ENCODE results near the gene PIM3.
"Not testable (repeated sequence)": the region's sequence is repeated elsewhere in the genome, so short reads cannot be mapped to it uniquely, and the experiment has no call there.

PIM3 gene

DNA sequence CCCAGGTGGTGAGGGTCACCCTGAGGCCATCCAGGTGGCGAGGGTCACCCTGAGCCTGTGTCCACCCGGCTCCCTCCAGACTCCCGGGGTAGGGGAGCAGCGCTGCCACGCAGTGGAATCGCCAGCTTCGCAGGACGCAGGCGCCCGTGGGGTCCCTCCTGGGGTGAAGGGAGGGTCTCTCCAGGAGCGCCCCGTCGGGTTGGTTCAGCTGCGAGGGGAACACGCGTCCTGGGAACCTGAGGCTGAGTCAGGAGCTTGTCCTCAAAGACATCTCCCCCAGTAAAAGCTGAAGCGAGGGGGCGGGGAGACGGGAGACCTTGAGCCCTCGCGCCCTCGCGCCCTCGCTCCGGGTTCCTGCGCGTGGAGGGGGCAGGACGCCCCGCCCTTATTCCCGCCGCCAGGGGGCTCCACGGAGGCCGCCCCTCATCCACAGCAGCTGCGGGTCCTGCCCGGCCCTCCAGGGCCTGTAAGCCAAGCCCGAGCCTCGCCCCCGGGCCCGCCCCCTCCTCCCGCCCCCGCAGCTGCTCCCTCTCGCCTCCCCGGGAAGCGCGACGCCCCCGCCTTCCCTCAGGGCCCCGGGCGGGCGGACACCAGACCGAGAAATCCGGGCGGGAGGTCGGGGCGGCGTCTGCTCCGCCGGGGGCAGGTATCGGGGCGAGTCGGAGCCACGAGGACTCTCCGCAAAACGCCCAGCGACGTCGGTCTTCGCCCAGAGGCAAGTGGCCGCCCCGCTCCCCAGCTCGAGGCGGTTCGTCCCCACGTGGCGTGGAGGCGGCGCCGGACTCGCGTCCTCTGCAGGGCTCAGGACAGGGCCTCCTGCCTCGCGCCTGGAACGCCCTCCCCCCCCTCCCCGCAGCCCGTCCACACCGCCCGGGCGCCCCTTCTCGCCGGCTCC, 22.8 kb downstream of the PIM3 start:
- no peak for DNase-seq (ENCODE audit: low read depth in 2 of 2)

- no peak for DNase-seq (ENCODE audit: low read depth in 2 of 2)
These were observed 25.8 kb downstream of the PIM3 start for GRCh38 chr22:49986325-49986724.

DNA sequence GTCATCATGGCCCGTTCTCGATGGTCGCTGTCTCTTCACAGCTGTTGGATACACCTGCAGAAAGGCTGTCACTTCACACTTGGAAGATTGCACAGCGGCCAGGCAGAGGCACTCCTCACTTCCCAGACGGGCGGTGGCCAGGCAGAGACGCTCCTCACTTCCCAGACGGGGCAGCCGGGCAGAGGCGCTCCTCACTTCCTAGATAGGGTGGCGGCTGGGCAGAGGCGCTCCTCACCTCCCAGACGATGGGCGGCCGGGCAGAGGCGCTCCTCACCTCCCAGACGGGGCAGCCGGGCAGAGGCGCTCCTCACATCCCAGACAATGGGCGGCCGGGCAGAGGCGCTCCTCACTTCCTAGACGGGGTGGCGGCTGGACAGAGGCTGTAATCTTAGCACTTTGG, 29.3 kb downstream of the PIM3 start:
- DNase-seq (ENCODE audit: low read depth in 2 of 2), result not testable (repeated sequence)

DNA sequence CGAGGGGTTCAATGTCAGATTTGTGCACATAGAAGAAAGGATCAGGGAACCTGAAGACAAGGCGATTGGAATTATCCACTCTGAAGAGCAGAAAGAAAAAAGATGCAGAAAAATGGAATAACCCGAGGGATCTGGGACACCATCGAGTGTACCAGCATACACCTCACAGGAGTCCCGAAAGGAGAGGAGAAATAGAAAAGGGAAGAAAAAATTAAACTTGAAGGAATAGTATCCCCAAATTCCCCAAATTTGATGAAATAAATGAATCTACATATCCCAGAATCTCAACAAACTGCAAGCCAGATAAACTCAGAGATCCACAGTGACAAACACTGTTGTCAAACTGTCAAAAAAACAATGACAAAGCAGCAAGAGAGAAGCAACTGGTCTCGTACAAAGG, 30.6 kb downstream of the PIM3 start:
- no peak for DNase-seq (ENCODE audit: low read depth in 2 of 2)

- DNase-seq (ENCODE audit: low read depth in 2 of 2), result no peak
These were observed 31.4 kb downstream of the PIM3 start for GRCh38 chr22:49991907-49992533.

DNA sequence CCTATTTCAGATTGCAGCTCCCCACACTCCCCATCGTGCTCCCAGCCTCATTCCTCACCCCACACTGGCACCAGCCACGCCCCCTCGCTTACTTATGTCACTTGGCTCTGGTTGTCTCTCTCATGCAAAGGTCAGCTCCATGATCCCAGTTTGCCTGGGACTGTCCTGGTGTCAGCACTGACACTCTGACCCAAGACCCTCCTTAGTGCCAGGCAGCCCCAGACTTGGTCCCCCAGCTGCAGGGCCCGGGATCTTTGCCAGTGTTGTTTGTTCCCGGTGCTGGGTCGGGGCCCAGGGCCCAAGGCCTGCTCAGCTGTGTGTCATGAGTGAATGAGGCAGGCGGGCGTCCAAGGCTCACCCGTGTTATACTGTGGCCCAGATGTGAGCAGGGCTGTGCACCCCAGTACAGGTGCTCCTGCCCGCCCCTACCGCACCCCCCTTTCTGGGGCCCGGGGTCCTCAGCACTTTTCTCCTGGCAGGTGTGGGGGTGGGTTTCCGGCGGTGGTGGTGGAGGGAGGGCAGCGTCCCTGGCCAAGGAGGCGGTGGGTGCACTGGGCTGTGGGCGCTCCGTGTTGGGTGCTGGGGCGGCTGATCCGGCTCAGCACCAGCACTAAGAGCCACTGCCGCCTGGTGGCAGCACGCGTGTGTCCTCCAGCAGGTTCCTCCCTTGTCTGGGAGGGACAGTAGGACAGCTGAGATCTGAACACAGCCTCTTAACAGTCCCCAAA, 32.5 kb downstream of the PIM3 start:
- DNase-seq (ENCODE audit: low read depth in 2 of 2), result no peak

GRCh38 chr22:49993649-49994360, 33.2 kb downstream of the PIM3 start:
- DNase-seq (ENCODE audit: low read depth in 2 of 2), result no peak

GRCh38 chr22:49994361-49995040, 33.9 kb downstream of the PIM3 start:
- no peak for DNase-seq (ENCODE audit: low read depth in 2 of 2)

DNA sequence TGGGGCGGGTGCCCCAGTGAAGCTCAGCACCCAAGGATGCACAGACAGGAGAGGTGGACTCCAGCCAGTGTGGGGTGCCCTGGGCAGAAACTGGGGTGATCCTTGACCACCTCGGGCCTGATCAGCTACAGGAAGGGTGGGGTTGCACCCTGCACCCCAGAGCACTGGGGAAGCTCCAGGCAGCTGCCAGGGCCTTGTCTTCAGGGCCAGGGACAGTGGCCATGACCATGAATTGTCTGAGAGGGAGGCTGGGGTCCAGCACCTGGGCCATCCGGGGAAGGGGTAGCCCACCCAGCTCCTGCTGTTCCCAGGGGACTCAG, 34.4 kb downstream of the PIM3 start:
- DNase-seq (ENCODE audit: low read depth in 2 of 2), result no peak

- no peak for DNase-seq (ENCODE audit: low read depth in 2 of 2)
These were observed 35.0 kb downstream of the PIM3 start for GRCh38 chr22:49995361-49996118.

GRCh38 chr22:49996119-49996517, 35.5 kb downstream of the PIM3 start:
- no peak for DNase-seq (ENCODE audit: low read depth in 2 of 2)

DNA sequence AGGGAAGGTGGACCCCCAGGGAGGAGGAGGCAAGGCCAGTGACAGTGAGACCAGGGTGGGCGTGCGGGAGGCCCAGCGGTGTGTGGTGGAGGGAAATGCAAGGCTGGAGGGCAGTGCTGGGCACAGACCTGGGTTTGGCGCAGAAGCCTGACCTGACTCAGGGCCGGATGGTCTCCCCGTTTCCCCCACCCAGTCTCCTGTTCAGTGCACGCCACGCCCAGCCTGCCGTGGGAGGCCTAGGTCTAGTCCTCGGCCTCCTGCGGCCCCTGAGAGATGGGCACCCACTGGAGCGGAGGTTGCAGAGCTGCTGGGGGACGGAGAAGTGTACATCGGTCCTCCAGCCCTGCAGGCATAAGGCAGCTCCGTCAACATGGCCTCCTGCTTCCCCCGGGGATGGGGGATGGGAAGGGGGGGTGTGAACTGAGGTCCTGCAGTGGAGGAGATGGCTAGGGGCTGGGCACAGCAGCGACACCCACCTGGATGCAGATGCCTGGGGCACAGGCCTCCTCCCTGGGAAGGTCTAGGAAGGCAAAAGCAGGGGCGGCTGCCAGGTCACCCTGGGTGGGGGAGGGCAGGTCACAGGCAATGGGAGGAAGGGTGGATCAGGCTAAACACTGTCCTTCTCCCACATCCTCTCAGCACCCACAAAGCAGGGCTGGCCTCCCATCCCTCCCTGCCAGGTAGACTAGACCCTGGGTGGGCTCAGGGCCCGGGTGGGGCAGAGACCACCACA, 36.1 kb downstream of the PIM3 start:
- no peak for DNase-seq (ENCODE audit: low read depth in 2 of 2)

DNA sequence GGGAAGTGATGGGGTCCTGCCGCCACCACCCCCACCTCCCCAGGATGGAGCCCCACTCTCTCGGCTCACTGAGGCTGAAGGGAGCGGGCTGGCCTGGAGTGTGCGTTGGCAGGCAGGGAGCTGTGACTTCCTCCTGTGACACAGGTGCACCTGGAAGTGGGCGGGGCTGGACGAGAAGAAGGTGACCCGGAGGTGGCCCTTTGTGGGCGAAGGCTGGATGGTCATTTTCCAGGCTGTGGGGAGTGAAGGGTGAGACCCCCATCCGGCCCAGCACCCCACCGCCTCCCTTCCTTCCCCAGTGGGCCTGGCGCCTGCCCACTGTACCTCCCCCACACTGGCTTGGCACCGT, 36.7 kb downstream of the PIM3 start:
- no peak for DNase-seq (ENCODE audit: low read depth in 2 of 2)

GRCh38 chr22:49997932-49998717, 37.6 kb downstream of the PIM3 start:
- no peak for DNase-seq (ENCODE audit: low read depth in 2 of 2)

GRCh38 chr22:49998718-49999062, 38.1 kb downstream of the PIM3 start:
- DNase-seq (ENCODE audit: low read depth in 2 of 2), result no peak

GRCh38 chr22:49999063-49999945, 38.7 kb downstream of the PIM3 start:
- DNase-seq (ENCODE audit: low read depth in 2 of 2), result no peak

DNA sequence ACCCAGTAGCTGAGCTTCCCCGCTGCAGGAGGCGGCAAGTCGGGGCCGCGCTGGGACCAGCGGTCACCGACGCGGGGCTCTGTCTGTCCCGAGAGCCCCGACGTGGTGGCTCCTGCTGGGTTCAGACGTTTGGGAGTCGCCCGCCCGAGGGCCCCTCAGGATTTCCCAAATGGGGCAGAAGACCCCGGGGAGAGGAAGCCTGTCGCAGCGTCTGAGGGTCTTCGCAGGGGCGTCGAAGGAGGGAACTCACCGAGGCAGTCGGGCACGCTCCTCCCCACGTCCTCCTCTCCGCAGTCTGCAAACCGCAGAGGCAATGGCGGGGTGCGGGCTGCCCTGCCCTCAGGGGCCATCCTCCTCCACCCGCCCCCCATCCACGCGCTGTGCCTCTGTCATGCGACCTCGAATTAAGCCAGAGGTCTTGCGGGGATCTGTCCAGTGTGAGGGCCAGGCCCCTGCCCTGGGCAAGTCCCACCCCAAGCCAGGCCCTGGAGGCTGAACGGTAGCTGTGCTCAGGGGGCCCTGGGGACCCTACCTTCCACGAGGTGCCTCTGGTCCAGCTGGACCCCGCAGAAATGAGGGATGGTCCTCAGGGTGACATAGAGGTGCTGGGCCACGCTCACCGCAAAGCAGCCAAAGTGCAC, 39.5 kb downstream of the PIM3 start:
- DNase-seq (ENCODE audit: low read depth in 2 of 2), result no peak
